Vagina (tissue), 2 donors: ENCODE measurements around the gene PTPRF. TPM values are rescaled to one million over a fixed set of nuclear protein-coding genes. Genes with fewer than 3 reads are reported as not detected.

Source experiments
- DNase-seq, 2 donors: peaks; one replicate each; pipeline ENCODE4 v3.0.0-alpha.2; 2017; ENCODE audit errors: extremely low spot score in 2 of 2
- H3K27ac ChIP-seq: fragments of 200-600 bp; sonication (generic); one replicate; pipeline ENCODE4 v1.5.1; 2019
- H3K27me3 ChIP-seq: fragments of 200-600 bp; sonication (generic); one replicate; pipeline ENCODE4 v1.5.1; 2019
- H3K36me3 ChIP-seq, 2 donors: fragments of 200-600 bp; sonication (generic); one replicate each; pipeline ENCODE4 v1.5.1; 2017 to 2019
- H3K4me1 ChIP-seq: fragments of 200-600 bp; sonication (generic); one replicate; pipeline ENCODE4 v1.5.1; 2019
- H3K4me3 ChIP-seq, 2 donors: fragments of 200-600 bp; sonication (generic); 1 replicate in 1 of 2; 2 replicates in 1 of 2; pipeline ENCODE4 v1.5.1; 2016 to 2019
- H3K9me3 ChIP-seq: fragments of 200-600 bp; sonication (generic); one replicate; pipeline ENCODE4 v1.5.1; 2019
- CTCF ChIP-seq, 3 experiments: fragments of 450-650 bp in 2 of 3; fragments of 200-600 bp in 1 of 3; sonication (generic) in 1 of 3; IDR thresholded peaks; one replicate each; pipeline ENCODE4 v1.5.1; 2017 to 2019; ENCODE audit warnings: antibody characterized with exemption in 3 of 3, mild to moderate bottlenecking in 2 of 3, moderate library complexity in 2 of 3
- POLR2A ChIP-seq, 2 donors: fragments of 450-650 bp; IDR thresholded peaks; one replicate each; pipeline ENCODE4 v1.6.1; 2017; ENCODE audit warnings: antibody characterized with exemption in 2 of 2, mild to moderate bottlenecking in 2 of 2, moderate library complexity in 2 of 2
- POLR2AphosphoS5 ChIP-seq, 2 donors: sonication (generic); formaldehyde crosslinking; IDR thresholded peaks; one replicate each; pipeline ENCODE4 v1.9.0; 2017; ENCODE audit warnings: antibody characterized with exemption in 2 of 2, mild to moderate bottlenecking in 2 of 2, low read depth in 1 of 2; ENCODE audit not compliant: insufficient read depth in 1 of 2
- intact Hi-C: fragments of 100-400 bp; cut with DNase I; formaldehyde crosslinking; loops from one replicate; pipeline ENCODE4 v1.15.1; 2023
- total RNA-seq: library from RNA; depleted of rRNA; stranded (reverse); fragments of >200 nt; gene quantifications from one replicate; pipeline ENCODE4 v1.2.3, GENCODE V29; 2016

PTPRF gene
- total RNA-seq, 1 donor from 2014 or later = 139 TPM

GRCh38 chr1:43551396-43551888, 20.8 kb downstream of the PTPRF start:
- H3K36me3 ChIP-seq = peaks cover 0 to 8% of the 10 kb centered on the region in 2 donors
- peaks cover 66% of the 10 kb centered on the region for H3K4me1 ChIP-seq
- intact Hi-C loops = no loop called here
- H3K9me3 ChIP-seq = no peaks in the 10 kb centered on the region
- DNase-seq = no peak
- H3K4me3 ChIP-seq = no peak overlapping the region
- no peaks in the 10 kb centered on the region for H3K27me3 ChIP-seq
- H3K27ac ChIP-seq = peak overlapping the region; percentile 78
- TF ChIP-seq CTCF (IDR thresholded peaks at IDR 0.05) = no peak
- no peak for TF ChIP-seq POLR2A (IDR thresholded peaks at IDR 0.05)
- TF ChIP-seq POLR2AphosphoS5 (IDR thresholded peaks at IDR 0.05; ENCODE audit: insufficient read depth in 1 of 2, low read depth in 1 of 2) = no peak

- TF ChIP-seq POLR2A (IDR thresholded peaks at IDR 0.05) = no peak
- TF ChIP-seq CTCF (IDR thresholded peaks at IDR 0.05) = no peak
- TF ChIP-seq POLR2AphosphoS5 (IDR thresholded peaks at IDR 0.05; ENCODE audit: insufficient read depth in 1 of 2, low read depth in 1 of 2) = no peak
- no peak overlapping the region for H3K4me3 ChIP-seq
- H3K4me1 ChIP-seq = peaks cover 67% of the 10 kb centered on the region
- H3K36me3 ChIP-seq = peaks cover 0 to 8% of the 10 kb centered on the region in 2 donors
- no peaks in the 10 kb centered on the region for H3K27me3 ChIP-seq
- H3K9me3 ChIP-seq = no peaks in the 10 kb centered on the region
- intact Hi-C loops = no loop called here
- no peak for DNase-seq
- peak overlapping the region; percentile 61 for H3K27ac ChIP-seq
Observed at GRCh38 chr1:43552059-43552742, 21.5 kb downstream of the PTPRF start.

GRCh38 chr1:43552813-43553212, 22.1 kb downstream of the PTPRF start:
- TF ChIP-seq CTCF (IDR thresholded peaks at IDR 0.05) = no peak
- TF ChIP-seq POLR2AphosphoS5 (IDR thresholded peaks at IDR 0.05; ENCODE audit: insufficient read depth in 1 of 2, low read depth in 1 of 2) = peak in 1 of 2 donors; percentile 44
- H3K27ac ChIP-seq = peak overlapping the region; percentile 61
- no peaks in the 10 kb centered on the region for H3K27me3 ChIP-seq
- peaks cover 0 to 8% of the 10 kb centered on the region in 2 donors for H3K36me3 ChIP-seq
- no peak overlapping the region for H3K4me3 ChIP-seq
- DNase-seq = no peak
- peaks cover 67% of the 10 kb centered on the region for H3K4me1 ChIP-seq
- intact Hi-C loops = no loop called here
- H3K9me3 ChIP-seq = no peaks in the 10 kb centered on the region

- H3K9me3 ChIP-seq = no peaks in the 10 kb centered on the region
- DNase-seq = no peak
- H3K4me3 ChIP-seq = no peak overlapping the region
- intact Hi-C loops = no loop called here
- peaks cover 0 to 8% of the 10 kb centered on the region in 2 donors for H3K36me3 ChIP-seq
- TF ChIP-seq POLR2AphosphoS5 (IDR thresholded peaks at IDR 0.05; ENCODE audit: insufficient read depth in 1 of 2, low read depth in 1 of 2) (no peak), POLR2A (IDR thresholded peaks at IDR 0.05) (no peak), CTCF (IDR thresholded peaks at IDR 0.05) (no peak)
- H3K27me3 ChIP-seq = no peaks in the 10 kb centered on the region
- no peak overlapping the region for H3K27ac ChIP-seq
- peaks cover 69% of the 10 kb centered on the region for H3K4me1 ChIP-seq
Observed at GRCh38 chr1:43554444-43554992, 23.8 kb downstream of the PTPRF start.

GRCh38 chr1:43556782-43557181, 26.1 kb downstream of the PTPRF start:
- H3K27ac ChIP-seq = peak overlapping the region; percentile 86
- peaks cover 47% of the 10 kb centered on the region for H3K4me1 ChIP-seq
- H3K27me3 ChIP-seq = no peaks in the 10 kb centered on the region
- peaks cover 0 to 8% of the 10 kb centered on the region in 2 donors for H3K36me3 ChIP-seq
- no peaks in the 10 kb centered on the region for H3K9me3 ChIP-seq
- H3K4me3 ChIP-seq = no peak overlapping the region
- DNase-seq = no peak
- no peak for TF ChIP-seq CTCF (IDR thresholded peaks at IDR 0.05)
- TF ChIP-seq POLR2AphosphoS5 (IDR thresholded peaks at IDR 0.05; ENCODE audit: insufficient read depth in 1 of 2, low read depth in 1 of 2) = no peak
- no peak for TF ChIP-seq POLR2A (IDR thresholded peaks at IDR 0.05)
- intact Hi-C loops = no loop called here
